HCT116 (cell line): Measurements from ENCODE around the gene CDKN1A.

Source experiments
- EZH2 ChIP-seq: fragments of 200-600 bp; sonication (generic); IDR thresholded peaks from 2 replicates; pipeline ENCODE4 v1.6.1; 2017; ENCODE audit warnings: antibody characterized with exemption, mixed run types
- EZH2phosphoT487 ChIP-seq: fragments of 200-600 bp; IDR thresholded peaks from 2 replicates; pipeline ENCODE4 v1.6.1; 2018; ENCODE audit warnings: antibody characterized with exemption, borderline replicate concordance
- JUND ChIP-seq: IDR thresholded peaks from 2 replicates; pipeline ENCODE4 v1.6.1; 2012
- POLR2A ChIP-seq: IDR thresholded peaks from 2 replicates; pipeline ENCODE4 v1.7.0; 2011; ENCODE audit warnings: borderline replicate concordance; ENCODE audit not compliant: insufficient read depth, insufficient read length; ENCODE audit errors: extremely low read depth
- RAD21 ChIP-seq: IDR thresholded peaks from 2 replicates; pipeline ENCODE4 v1.6.1; 2012; ENCODE audit warnings: low read depth, mild to moderate bottlenecking
- SP1 ChIP-seq: IDR thresholded peaks from 2 replicates; pipeline ENCODE4 v1.6.1; 2012; ENCODE audit warnings: low read depth
- TCF7L2 ChIP-seq: IDR thresholded peaks from 2 replicates; pipeline ENCODE4 v1.7.0; 2011; ENCODE audit warnings: borderline replicate concordance, inconsistent platforms; ENCODE audit not compliant: insufficient read depth, insufficient read length; ENCODE audit errors: extremely low read depth
- TF ChIP-seq, protein P1 (sequence below), 3 experiments: fragments of 200-600 bp in 1 of 3; sonication (generic) in 1 of 3; IDR thresholded peaks in 2 of 3; conservative IDR thresholded peaks in 1 of 3; 2 replicates each; pipeline ENCODE4 v1.5.1; 2012 to 2017; ENCODE audit warnings: low read depth in 2 of 3, low read length in 2 of 3, antibody characterized with exemption in 1 of 3, borderline replicate concordance in 1 of 3, control low read depth in 1 of 3, mild to moderate bottlenecking in 1 of 3, mixed read lengths in 1 of 3, mixed run types in 1 of 3, moderate library complexity in 1 of 3; ENCODE audit not compliant: insufficient read depth in 1 of 3
- TF ChIP-seq, protein P2 (sequence below): IDR thresholded peaks from 2 replicates; pipeline ENCODE4 v1.6.1; 2012
- TF ChIP-seq, protein P3 (sequence below): IDR thresholded peaks from 2 replicates; pipeline ENCODE4 v1.6.1; 2012; ENCODE audit warnings: low read depth

DNA sequence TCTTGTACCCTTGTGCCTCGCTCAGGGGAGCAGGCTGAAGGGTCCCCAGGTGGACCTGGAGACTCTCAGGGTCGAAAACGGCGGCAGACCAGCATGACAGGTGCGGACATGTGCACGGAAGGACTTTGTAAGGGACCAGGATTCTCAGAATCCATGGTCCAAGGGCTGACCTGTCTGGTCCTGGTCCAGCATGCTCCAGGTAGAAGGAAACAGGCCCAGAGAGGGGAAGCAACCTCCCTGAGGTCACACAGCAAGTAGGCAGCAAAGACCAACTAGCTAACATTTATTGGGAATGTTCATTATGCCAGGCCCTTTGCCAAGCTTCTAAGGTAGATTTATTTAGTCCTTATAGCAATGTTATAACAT lies 5.9 kb downstream of the CDKN1A start:
- TF ChIP-seq POLR2A (no peak), EZH2phosphoT487 (no peak), JUND (no peak), EZH2 (no peak), RAD21 (no peak), SP1 (no peak), TCF7L2 (no peak)
- TF ChIP-seq, protein P1, sequence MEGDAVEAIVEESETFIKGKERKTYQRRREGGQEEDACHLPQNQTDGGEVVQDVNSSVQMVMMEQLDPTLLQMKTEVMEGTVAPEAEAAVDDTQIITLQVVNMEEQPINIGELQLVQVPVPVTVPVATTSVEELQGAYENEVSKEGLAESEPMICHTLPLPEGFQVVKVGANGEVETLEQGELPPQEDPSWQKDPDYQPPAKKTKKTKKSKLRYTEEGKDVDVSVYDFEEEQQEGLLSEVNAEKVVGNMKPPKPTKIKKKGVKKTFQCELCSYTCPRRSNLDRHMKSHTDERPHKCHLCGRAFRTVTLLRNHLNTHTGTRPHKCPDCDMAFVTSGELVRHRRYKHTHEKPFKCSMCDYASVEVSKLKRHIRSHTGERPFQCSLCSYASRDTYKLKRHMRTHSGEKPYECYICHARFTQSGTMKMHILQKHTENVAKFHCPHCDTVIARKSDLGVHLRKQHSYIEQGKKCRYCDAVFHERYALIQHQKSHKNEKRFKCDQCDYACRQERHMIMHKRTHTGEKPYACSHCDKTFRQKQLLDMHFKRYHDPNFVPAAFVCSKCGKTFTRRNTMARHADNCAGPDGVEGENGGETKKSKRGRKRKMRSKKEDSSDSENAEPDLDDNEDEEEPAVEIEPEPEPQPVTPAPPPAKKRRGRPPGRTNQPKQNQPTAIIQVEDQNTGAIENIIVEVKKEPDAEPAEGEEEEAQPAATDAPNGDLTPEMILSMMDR (IDR thresholded peaks at IDR 0.05 in 2 of 3, conservative IDR thresholded peaks at IDR 0.05 in 1 of 3; ENCODE audit: borderline replicate concordance in 1 of 3, insufficient read depth in 1 of 3, low read depth in 2 of 3, low read length in 2 of 3) = no peak
- TF ChIP-seq, protein P2, sequence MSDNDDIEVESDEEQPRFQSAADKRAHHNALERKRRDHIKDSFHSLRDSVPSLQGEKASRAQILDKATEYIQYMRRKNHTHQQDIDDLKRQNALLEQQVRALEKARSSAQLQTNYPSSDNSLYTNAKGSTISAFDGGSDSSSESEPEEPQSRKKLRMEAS = no peak
- TF ChIP-seq, protein P3, sequence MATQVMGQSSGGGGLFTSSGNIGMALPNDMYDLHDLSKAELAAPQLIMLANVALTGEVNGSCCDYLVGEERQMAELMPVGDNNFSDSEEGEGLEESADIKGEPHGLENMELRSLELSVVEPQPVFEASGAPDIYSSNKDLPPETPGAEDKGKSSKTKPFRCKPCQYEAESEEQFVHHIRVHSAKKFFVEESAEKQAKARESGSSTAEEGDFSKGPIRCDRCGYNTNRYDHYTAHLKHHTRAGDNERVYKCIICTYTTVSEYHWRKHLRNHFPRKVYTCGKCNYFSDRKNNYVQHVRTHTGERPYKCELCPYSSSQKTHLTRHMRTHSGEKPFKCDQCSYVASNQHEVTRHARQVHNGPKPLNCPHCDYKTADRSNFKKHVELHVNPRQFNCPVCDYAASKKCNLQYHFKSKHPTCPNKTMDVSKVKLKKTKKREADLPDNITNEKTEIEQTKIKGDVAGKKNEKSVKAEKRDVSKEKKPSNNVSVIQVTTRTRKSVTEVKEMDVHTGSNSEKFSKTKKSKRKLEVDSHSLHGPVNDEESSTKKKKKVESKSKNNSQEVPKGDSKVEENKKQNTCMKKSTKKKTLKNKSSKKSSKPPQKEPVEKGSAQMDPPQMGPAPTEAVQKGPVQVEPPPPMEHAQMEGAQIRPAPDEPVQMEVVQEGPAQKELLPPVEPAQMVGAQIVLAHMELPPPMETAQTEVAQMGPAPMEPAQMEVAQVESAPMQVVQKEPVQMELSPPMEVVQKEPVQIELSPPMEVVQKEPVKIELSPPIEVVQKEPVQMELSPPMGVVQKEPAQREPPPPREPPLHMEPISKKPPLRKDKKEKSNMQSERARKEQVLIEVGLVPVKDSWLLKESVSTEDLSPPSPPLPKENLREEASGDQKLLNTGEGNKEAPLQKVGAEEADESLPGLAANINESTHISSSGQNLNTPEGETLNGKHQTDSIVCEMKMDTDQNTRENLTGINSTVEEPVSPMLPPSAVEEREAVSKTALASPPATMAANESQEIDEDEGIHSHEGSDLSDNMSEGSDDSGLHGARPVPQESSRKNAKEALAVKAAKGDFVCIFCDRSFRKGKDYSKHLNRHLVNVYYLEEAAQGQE = no peak
